HepG2 (cell line): Measurements from ENCODE around the gene PUS7. TPM values are rescaled to one million over a fixed set of nuclear protein-coding genes. Genes with fewer than 3 reads are reported as not detected.
A peak's percentile ranks its signal among the peaks of the same experiment; 100 is the strongest.

Experiments
- DPF2 ChIP-seq: sonication (generic); formaldehyde crosslinking; IDR thresholded peaks from 2 replicates; pipeline ENCODE4 v1.4.0; 2020; ENCODE audit warnings: mild to moderate bottlenecking, low read depth, missing genetic modification reagents, borderline replicate concordance
- HOXA3 ChIP-seq: sonication (generic); formaldehyde crosslinking; IDR thresholded peaks from 2 replicates; pipeline ENCODE4 v1.5.0; 2020; ENCODE audit warnings: missing genetic modification reagents
- IRF2 ChIP-seq: IDR thresholded peaks from 2 replicates; pipeline ENCODE4 v1.6.1; 2018; ENCODE audit warnings: missing genetic modification reagents, missing compliant biosample characterization
- JARID2 ChIP-seq: sonication (generic); formaldehyde crosslinking; IDR thresholded peaks from 2 replicates; pipeline ENCODE4 v1.8.1; 2023; ENCODE audit warnings: missing genetic modification reagents, inconsistent platforms; ENCODE audit not compliant: insufficient replicate concordance
- KDM4B ChIP-seq: sonication (generic); formaldehyde crosslinking; IDR thresholded peaks from 2 replicates; pipeline ENCODE4 v1.4.0; 2020; ENCODE audit warnings: missing genetic modification reagents
- KLF13 ChIP-seq: sonication (generic); formaldehyde crosslinking; IDR thresholded peaks from 2 replicates; pipeline ENCODE4 v1.4.0; 2020; ENCODE audit warnings: mild to moderate bottlenecking, missing genetic modification reagents
- MEIS1 ChIP-seq: sonication (generic); formaldehyde crosslinking; IDR thresholded peaks from 2 replicates; pipeline ENCODE4 v1.9.0; 2021; ENCODE audit warnings: mild to moderate bottlenecking, missing genetic modification reagents, moderate library complexity, borderline replicate concordance
- MLXIP ChIP-seq: sonication (generic); formaldehyde crosslinking; IDR thresholded peaks from 2 replicates; pipeline ENCODE4 v1.9.0; 2021; ENCODE audit warnings: missing genetic modification reagents, borderline replicate concordance
- NCOA1 ChIP-seq: sonication (generic); formaldehyde crosslinking; IDR thresholded peaks from 2 replicates; pipeline ENCODE4 v1.9.0; 2021; ENCODE audit warnings: missing genetic modification reagents
- NFYB ChIP-seq: sonication (generic); formaldehyde crosslinking; IDR thresholded peaks from 2 replicates; pipeline ENCODE4 v1.4.0; 2020; ENCODE audit warnings: missing genetic modification reagents
- NKX3-1 ChIP-seq: sonication (generic); formaldehyde crosslinking; IDR thresholded peaks from 2 replicates; pipeline ENCODE4 v1.5.0; 2020; ENCODE audit warnings: missing genetic modification reagents
- NR2F1 ChIP-seq, 2 experiments: fragments of 450-650 bp in 1 of 2; formaldehyde crosslinking in 1 of 2; IDR thresholded peaks; 2 replicates each; pipeline versions ENCODE4 v1.5.0 to v1.6.1; 2016 to 2020; ENCODE audit warnings: mild to moderate bottlenecking in 1 of 2, missing compliant biosample characterization in 1 of 2, missing genetic modification reagents in 1 of 2, moderate library complexity in 1 of 2
- SMAD9 ChIP-seq: sonication (generic); formaldehyde crosslinking; IDR thresholded peaks from 2 replicates; pipeline ENCODE4 v1.5.1; 2020; ENCODE audit warnings: mild to moderate bottlenecking, missing genetic modification reagents
- ZC3H13 ChIP-seq: sonication (generic); formaldehyde crosslinking; IDR thresholded peaks from 2 replicates; pipeline ENCODE4 v1.8.1; 2023; ENCODE audit warnings: mild to moderate bottlenecking, missing genetic modification reagents, moderate library complexity
- ZNF124 ChIP-seq: sonication (generic); formaldehyde crosslinking; IDR thresholded peaks from 2 replicates; pipeline ENCODE4 v1.4.0; 2020; ENCODE audit warnings: missing genetic modification reagents
- ZNF18 ChIP-seq: sonication (generic); formaldehyde crosslinking; IDR thresholded peaks from 2 replicates; pipeline ENCODE4 v1.8.0; 2022; ENCODE audit warnings: mild to moderate bottlenecking, missing genetic modification reagents; ENCODE audit not compliant: insufficient replicate concordance
- ZNF230 ChIP-seq: sonication (generic); formaldehyde crosslinking; IDR thresholded peaks from 2 replicates; pipeline ENCODE4 v1.4.0; 2020; ENCODE audit warnings: mild to moderate bottlenecking, missing genetic modification reagents
- ZNF546 ChIP-seq: sonication (generic); formaldehyde crosslinking; conservative IDR thresholded peaks from 2 replicates; pipeline ENCODE4 v1.8.1; 2023; ENCODE audit warnings: mild to moderate bottlenecking, missing genetic modification reagents
- ZSCAN25 ChIP-seq: sonication (generic); formaldehyde crosslinking; IDR thresholded peaks from 2 replicates; pipeline ENCODE4 v1.8.0; 2022; ENCODE audit warnings: mild to moderate bottlenecking, missing genetic modification reagents
- polyA plus RNA-seq, 8 experiments: library from polyadenylated mRNA; depleted of rRNA in 3 of 8; stranded (reverse) in 7 of 8; unstranded in 1 of 8; fragments of >200 nt; fragmentation: Illumina TruSeq in 4 of 8; extraction: Trizol in 4 of 8; gene quantifications; 2 replicates each; pipeline versions ENCODE4 v1.2.1 to v1.2.3, GENCODE V29; 2011 to 2016; ENCODE audit warnings: low read depth in 4 of 8, missing spikeins in 1 of 8, mixed read lengths in 1 of 8; ENCODE audit not compliant: insufficient read depth in 1 of 8
- total RNA-seq, 5 experiments: library from RNA; depleted of rRNA; stranded (reverse); fragments of >200 nt; fragmentation: Illumina TruSeq; extraction: Trizol; gene quantifications; 2 replicates each; pipeline ENCODE4 v1.2.3, GENCODE V29; 2016; ENCODE audit warnings: low read depth in 1 of 5
- TF ChIP-seq, protein P1 (sequence below), 2 experiments: fragments of 450-650 bp in 1 of 2; sonication (generic) in 1 of 2; formaldehyde crosslinking; IDR thresholded peaks; 2 replicates each; pipeline versions ENCODE4 v1.5.0 to v1.8.0; 2020 to 2022; ENCODE audit warnings: mild to moderate bottlenecking in 1 of 2, missing genetic modification reagents in 1 of 2
- TF ChIP-seq, protein P2 (sequence below): sonication (generic); formaldehyde crosslinking; IDR thresholded peaks from 2 replicates; pipeline ENCODE4 v1.4.0; 2020; ENCODE audit warnings: missing genetic modification reagents

PUS7 gene
- total and polyA plus RNA-seq, 2 of the 13 experiments (the other 11 are each of a cell fraction or from before 2014, with no cell fraction given) = 14.4 to 41.2 TPM

- TF ChIP-seq SMAD9 (CRISPR knock-in tag) (no peak), ZC3H13 (0 out of 2 replicates have a peak, but pooled peaks have one; percentile 86), ZSCAN25 (CRISPR knock-in tag) (no peak), ZNF230 (CRISPR knock-in tag) (0 out of 2 replicates have a peak, but pooled peaks have one; percentile 4), NFYB (CRISPR knock-in tag) (no peak), NCOA1 (no peak), DPF2 (CRISPR knock-in tag) (no peak), MEIS1 (no peak), NKX3-1 (CRISPR knock-in tag) (peak; percentile 62; the same call in 1 of the 2 replicates), ZNF546 (CRISPR knock-in tag) (no peak; the same call in 1 of the 2 replicates), HOXA3 (CRISPR knock-in tag) (no peak), KLF13 (CRISPR knock-in tag) (peak; percentile 51; the same call in 1 of the 2 replicates), KDM4B (no peak), MLXIP (CRISPR knock-in tag) (peak; percentile 62; the same call in 1 of the 2 replicates), ZNF18 (no peak), NR2F1 (CRISPR knock-in tag; IDR thresholded peaks at IDR 0.05) (no peak), ZNF124 (CRISPR knock-in tag) (0 out of 2 replicates have a peak, but pooled peaks have one; percentile 45), JARID2 (no peak), IRF2 (CRISPR knock-in tag) (no peak; the same call in 1 of the 2 replicates)
- TF ChIP-seq, protein P1, sequence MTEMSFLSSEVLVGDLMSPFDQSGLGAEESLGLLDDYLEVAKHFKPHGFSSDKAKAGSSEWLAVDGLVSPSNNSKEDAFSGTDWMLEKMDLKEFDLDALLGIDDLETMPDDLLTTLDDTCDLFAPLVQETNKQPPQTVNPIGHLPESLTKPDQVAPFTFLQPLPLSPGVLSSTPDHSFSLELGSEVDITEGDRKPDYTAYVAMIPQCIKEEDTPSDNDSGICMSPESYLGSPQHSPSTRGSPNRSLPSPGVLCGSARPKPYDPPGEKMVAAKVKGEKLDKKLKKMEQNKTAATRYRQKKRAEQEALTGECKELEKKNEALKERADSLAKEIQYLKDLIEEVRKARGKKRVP (CRISPR knock-in tag; IDR thresholded peaks at IDR 0.05) = no peak
- TF ChIP-seq, protein P2, sequence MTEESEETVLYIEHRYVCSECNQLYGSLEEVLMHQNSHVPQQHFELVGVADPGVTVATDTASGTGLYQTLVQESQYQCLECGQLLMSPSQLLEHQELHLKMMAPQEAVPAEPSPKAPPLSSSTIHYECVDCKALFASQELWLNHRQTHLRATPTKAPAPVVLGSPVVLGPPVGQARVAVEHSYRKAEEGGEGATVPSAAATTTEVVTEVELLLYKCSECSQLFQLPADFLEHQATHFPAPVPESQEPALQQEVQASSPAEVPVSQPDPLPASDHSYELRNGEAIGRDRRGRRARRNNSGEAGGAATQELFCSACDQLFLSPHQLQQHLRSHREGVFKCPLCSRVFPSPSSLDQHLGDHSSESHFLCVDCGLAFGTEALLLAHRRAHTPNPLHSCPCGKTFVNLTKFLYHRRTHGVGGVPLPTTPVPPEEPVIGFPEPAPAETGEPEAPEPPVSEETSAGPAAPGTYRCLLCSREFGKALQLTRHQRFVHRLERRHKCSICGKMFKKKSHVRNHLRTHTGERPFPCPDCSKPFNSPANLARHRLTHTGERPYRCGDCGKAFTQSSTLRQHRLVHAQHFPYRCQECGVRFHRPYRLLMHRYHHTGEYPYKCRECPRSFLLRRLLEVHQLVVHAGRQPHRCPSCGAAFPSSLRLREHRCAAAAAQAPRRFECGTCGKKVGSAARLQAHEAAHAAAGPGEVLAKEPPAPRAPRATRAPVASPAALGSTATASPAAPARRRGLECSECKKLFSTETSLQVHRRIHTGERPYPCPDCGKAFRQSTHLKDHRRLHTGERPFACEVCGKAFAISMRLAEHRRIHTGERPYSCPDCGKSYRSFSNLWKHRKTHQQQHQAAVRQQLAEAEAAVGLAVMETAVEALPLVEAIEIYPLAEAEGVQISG (CRISPR knock-in tag) = no peak
These were observed 899 bp downstream of the PUS7 start (continued) for GRCh38 chr7:105521027-105521716.
